HG02840 (cell line): ENCODE data around the gene DOCK9.

Experiments used
- ATAC-seq: cut with Tn5 transposase; IDR thresholded peaks from one replicate; pipeline ENCODE4 v1.9.1; 2021; ENCODE audit warnings: mild to moderate bottlenecking, moderate library complexity, moderate number of reproducible peaks; ENCODE audit not compliant: unreplicated experiment, low FRiP score

The DOCK9 gene

DNA sequence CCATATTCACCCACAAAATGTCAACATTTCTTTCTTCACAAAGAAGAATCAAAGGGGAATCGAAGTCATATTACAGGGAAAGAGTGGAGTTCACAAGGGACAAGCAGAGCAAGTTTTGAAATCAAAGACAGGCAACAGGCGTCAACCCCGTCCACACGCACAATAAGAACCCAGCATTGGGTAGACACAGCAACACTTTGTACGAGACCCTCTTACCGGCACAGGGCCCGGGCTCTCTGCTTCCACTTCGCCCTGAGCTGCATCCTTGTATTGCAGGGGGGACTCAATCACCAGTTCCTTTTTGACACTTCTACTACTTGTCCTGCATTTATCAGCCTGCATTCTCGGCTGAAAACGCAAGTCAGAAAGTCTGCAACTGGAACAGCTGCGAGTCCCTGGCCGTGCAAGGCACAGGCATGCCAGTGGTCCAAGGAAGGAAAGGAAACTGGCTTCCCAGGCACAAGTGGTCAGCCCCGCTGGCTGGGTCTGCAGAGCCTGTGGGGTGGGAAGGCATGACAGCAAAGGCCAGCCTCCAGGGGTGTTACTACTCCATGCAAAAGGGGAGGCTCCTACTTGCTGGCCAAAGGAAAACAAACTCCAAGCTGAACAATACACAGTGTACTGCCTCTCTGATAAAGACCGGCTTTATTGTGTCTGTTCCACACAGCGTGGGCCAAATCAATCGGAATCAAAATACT, at the start of gene DOCK9:
TSS of gene DOCK9 (minus strand) at position 497 of the 698 bp plus-strand sequence. CDS start at position 342, 155 bp downstream.
- ATAC-seq, result no peak

DNA sequence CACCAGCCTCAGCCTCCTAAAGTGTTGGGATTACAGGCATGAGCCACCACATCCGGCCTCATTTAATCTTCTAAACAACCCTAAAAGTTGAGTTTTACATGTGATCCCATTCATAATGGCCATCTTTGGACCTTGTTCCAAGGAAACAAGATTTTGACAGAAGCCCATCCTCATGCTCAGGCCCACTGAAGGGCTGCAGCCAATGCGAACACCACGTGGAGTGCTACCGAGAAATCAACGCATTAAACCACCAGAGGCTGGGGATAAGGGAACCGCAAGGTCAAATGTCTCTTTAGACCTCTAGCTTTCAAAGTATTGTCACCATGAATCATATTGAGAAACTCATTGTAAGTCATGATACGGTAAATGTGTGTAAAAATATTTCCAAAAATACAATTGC, 49.4 kb upstream of the DOCK9 start:
- ATAC-seq, result no peak

GRCh38 chr13:99022941-99023340, 45.1 kb upstream of the DOCK9 start:
- no peak for ATAC-seq

DNA sequence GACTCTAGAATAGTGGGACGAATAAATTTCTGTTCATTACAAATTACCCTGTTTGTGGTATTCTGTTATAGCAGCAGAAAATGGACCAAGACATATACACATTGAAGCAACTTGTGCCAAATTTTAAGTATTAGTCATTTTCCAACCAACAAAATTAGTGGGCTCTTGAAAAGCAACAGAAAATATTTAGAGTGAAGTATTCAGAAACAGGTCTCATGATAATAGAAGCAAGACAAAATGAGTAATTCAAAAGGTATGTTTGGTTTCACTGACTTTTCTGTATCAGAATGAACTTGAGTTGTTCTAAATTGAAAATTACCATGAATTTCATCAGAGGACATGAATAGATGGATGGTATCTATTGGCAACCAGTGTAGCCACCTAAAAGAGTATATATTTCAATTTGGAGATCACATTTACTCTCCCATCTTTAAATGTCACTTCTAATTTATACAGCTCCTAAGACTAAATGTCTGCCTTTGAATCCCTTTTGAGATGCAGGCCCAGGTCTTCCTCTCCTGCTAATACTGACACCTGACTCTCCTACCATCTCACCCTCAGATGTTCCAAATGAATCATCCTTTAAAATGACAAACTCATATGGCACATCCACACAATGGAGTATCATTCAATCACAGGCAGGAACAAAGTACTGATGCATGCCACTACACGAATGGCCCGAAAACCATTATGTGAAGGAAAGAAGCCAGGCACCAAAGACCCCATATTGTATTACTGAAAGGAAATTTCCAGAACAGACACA, 40.7 kb upstream of the DOCK9 start:
- ATAC-seq, result no peak

- no peak for ATAC-seq
Observed at GRCh38 chr13:99015606-99016490, 38.0 kb upstream of the DOCK9 start.

DNA sequence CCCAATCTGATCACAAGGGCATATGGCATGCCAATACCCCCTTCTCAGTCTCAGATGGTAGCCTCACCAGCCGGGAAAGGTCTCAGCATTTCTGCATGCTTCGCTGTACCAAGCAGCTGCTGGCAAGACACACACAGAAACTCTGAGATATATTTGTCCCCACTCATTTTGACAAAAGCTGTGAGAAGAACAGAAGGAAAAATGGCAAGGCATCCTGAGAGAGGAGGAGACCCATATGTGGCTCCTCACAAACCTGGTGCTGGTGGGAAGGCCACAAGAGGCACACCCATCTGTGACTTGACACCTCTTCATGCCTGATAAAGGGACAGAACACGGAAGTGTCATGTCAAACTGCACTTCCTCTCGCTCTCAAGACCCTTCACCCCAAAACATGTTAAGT, 36.7 kb upstream of the DOCK9 start:
- no peak for ATAC-seq

- no peak for ATAC-seq
Observed at GRCh38 chr13:99013951-99014350, 36.1 kb upstream of the DOCK9 start.

DNA sequence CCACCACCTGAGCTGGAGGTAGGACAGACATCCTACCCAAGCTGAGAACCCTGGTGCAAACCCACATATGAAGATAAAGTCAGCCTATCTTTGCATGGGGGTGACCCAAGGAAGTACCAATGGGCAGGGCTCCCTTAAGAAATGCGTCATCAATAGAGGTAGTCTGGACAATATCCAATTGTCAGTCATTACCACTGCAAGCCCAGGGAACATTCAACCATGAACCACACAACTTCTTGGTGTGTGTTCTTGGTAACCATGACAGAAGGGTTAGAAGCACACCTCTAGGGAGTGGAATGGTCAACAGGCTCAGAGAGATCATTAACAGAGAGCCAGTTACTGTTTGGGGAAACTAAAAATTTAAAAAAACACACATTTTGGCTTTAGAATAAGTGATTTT, 34.7 kb upstream of the DOCK9 start:
- ATAC-seq, result no peak

- ATAC-seq, result no peak
Observed at GRCh38 chr13:99009987-99010551, 32.2 kb upstream of the DOCK9 start.

- ATAC-seq, result no peak
Observed at GRCh38 chr13:99008577-99008976, 30.7 kb upstream of the DOCK9 start.

- ATAC-seq, result no peak
Observed at GRCh38 chr13:99007414-99007986, 29.6 kb upstream of the DOCK9 start.

DNA sequence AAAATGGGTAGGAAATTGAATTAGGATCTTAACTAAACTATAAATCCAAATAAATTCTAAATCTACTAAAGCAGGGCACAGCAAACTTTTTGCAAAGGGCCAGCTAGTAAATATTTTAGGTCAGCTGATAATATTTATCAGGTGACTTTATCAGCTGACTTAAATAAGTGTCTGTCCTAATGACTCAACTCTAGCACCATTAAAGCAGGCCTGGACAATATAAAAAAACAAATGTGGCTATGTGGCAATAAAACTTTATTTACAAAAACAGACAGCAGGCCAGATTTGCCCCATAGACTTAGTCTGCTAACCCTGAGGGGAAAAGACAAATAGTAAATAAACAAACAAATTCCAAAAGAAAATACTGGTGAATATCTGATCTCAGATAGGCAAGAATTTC, 27.7 kb upstream of the DOCK9 start:
- ATAC-seq, result no peak

- no peak for ATAC-seq
Observed at GRCh38 chr13:99004978-99005377, 27.1 kb upstream of the DOCK9 start.

DNA sequence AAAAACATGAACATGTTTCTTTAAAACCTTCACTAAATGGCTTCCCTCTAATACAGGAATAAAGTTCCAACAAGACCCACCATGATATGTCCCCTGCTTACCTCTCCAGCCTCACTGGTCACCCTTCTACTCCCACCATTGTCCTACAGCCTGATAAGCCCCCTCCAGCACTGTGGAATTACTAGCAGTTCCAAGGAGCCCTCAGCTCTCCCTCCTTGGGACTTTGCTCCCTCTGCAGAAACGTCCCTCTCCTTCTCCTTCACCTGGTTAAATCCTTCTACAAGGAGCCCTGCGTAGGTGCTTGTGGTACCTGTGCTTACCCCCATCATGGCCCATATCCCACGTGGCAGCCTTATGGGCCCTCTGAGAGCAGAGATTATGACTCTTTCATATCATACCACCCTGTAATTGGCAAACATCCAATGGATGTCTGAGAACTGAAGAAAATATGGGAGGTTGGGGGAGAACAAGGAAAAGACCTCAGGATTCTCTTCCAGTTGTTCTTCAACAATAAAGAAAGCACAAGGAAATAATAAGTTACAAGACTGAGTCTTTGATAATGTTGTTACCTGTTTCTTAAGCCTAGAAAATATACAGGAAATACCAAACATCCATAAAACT, 26.1 kb upstream of the DOCK9 start:
- ATAC-seq, result no peak

DNA sequence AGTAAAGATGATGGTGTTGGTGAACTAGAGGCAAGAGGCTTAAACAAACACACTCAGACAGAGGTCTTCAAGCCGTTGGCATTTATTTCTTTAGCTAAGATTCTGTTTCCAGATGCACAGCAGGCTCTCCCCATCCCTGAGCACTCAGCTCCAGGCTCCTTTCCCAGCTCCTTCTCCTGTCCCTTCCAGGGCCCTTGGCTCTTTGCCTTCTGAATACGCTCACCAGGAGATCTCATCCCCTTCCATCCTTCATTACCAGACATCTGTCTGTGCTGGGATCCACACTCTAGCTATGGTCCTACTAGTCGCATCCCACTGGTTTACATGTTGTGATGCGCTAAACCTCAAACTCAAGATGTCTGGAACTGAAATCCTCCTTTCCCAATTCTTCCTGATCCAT, 25.3 kb upstream of the DOCK9 start:
- no peak for ATAC-seq

GRCh38 chr13:99002172-99002710, 24.4 kb upstream of the DOCK9 start:
- no peak for ATAC-seq

DNA sequence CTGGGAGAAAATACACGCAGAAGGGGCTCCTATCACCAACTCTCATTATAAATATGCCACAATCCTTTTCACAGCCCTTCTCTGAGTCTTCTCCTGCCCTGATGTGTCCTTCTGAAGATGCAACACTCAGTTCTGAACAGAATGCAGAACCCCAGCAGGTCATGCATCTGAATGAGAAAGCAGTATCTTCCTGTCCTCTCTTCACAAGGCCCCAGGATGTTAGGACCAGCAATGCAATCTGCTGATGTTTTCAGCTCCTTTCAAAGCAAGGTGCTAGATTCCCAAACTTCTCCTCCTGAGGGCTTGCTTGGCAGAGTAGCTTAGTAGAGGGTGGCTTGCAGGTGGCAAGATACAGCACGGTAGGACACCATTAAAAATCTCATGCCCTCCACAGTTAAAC, 22.3 kb upstream of the DOCK9 start:
- no peak for ATAC-seq

DNA sequence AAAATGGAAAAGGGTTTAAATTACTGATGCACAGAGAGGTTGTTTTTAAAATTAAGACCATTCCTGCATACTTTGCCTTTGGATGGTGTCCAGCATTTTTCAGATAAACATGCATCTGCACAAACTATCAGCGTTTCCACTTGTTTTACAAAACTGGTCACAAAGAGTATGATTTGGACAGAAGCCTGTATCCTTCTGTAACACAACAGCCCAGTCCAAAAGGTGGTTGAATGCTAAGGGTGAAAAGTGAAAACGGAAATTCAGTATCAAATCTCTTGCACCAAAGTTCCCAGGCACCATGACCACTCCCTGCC, 21.7 kb upstream of the DOCK9 start:
- no peak for ATAC-seq

- ATAC-seq, result no peak
Observed at GRCh38 chr13:98998831-98999638, 21.2 kb upstream of the DOCK9 start.
